ENCODE data around the gene LCN10.

- TF ChIP-seq CTCF (IDR thresholded peaks at IDR 0.05): no peak
- no peak for TF ChIP-seq EZH2 (IDR thresholded peaks at IDR 0.05)
Measured at GRCh38 chr9:136740069-136740468, 2.7 kb downstream of the LCN10 start.
